ENCODE results near the gene SNAPC4.

GRCh38 chr9:136433043-136433715 lies 33.2 kb upstream of the SNAPC4 start:
- no peak for TF ChIP-seq CTCF (conservative IDR thresholded peaks at IDR 0.05 in 1 of 2, IDR thresholded peaks at IDR 0.05 in 1 of 2; ENCODE audit: low read depth in 1 of 2, low read length in 2 of 2)
- no peak for TF ChIP-seq EZH2 (IDR thresholded peaks at IDR 0.05; ENCODE audit: low read length, missing control alignments)
